Suprapubic skin (tissue), 4 donors: ENCODE measurements around the gene FKBP1B. TPM values are rescaled to one million over a fixed set of nuclear protein-coding genes. Genes with fewer than 3 reads are reported as not detected.

Source experiments
- DNase-seq, 2 donors: peaks; one replicate each; pipeline ENCODE4 v3.0.0-alpha.2; 2019; ENCODE audit warnings: low spot score in 2 of 2
- H3K27ac ChIP-seq: fragments of 200-600 bp; sonication (generic); one replicate; pipeline ENCODE4 v1.5.1; 2019
- H3K27me3 ChIP-seq: fragments of 200-600 bp; sonication (generic); one replicate; pipeline ENCODE4 v1.5.1; 2019
- H3K36me3 ChIP-seq: fragments of 200-600 bp; sonication (generic); one replicate; pipeline ENCODE4 v1.5.1; 2019
- H3K4me1 ChIP-seq: fragments of 200-600 bp; sonication (generic); one replicate; pipeline ENCODE4 v1.5.1; 2019
- H3K4me3 ChIP-seq: fragments of 200-600 bp; sonication (generic); one replicate; pipeline ENCODE4 v1.5.1; 2019; ENCODE audit warnings: mild to moderate bottlenecking
- H3K9me3 ChIP-seq: fragments of 200-600 bp; sonication (generic); one replicate; pipeline ENCODE4 v1.5.1; 2019
- CTCF ChIP-seq, 2 donors: fragments of 200-600 bp in 1 of 2; fragments of 450-650 bp in 1 of 2; sonication (generic) in 1 of 2; IDR thresholded peaks; one replicate each; pipeline ENCODE4 v1.5.1; 2016 to 2019; ENCODE audit warnings: antibody characterized with exemption in 2 of 2, mild to moderate bottlenecking in 1 of 2, moderate library complexity in 1 of 2
- EP300 ChIP-seq: sonication (generic); formaldehyde crosslinking; IDR thresholded peaks from one replicate; pipeline ENCODE4 v1.6.1; 2017; ENCODE audit warnings: antibody characterized with exemption
- POLR2A ChIP-seq, 2 donors: fragments of 450-650 bp; IDR thresholded peaks; one replicate each; pipeline ENCODE4 v1.6.1; 2017; ENCODE audit warnings: antibody characterized with exemption in 2 of 2, mild to moderate bottlenecking in 2 of 2, moderate library complexity in 2 of 2
- POLR2AphosphoS5 ChIP-seq, 3 donors: sonication (generic); formaldehyde crosslinking; IDR thresholded peaks; one replicate each; pipeline ENCODE4 v1.6.1; 2017; ENCODE audit warnings: antibody characterized with exemption in 3 of 3
- WGBS: methylation state at CpG from one replicate; pipeline ENCODE4 v1.1.5; 2018; 5-methylcytosine and 5-hydroxymethylcytosine counted together
- total RNA-seq, 4 donors: library from RNA; depleted of rRNA; stranded (reverse); fragments of >200 nt; gene quantifications; one replicate each; pipeline ENCODE4 v1.1.0, GENCODE V29; 2016

The FKBP1B gene
- total RNA-seq, 4 donors from 2014 or later: 4.3 to 8.0 (median 6.6) TPM

GRCh38 chr2:24054366-24055010 lies 4.9 kb downstream of the FKBP1B start:
- 79% methylated on average over 6 of the region's 8 CpGs for WGBS

GRCh38 chr2:24055750-24056149 lies 6.2 kb downstream of the FKBP1B start:
- no peak overlapping the region for H3K27ac ChIP-seq
- DNase-seq: no peak
- no peaks in the 10 kb centered on the region for H3K36me3 ChIP-seq
- H3K4me1 ChIP-seq: no peaks in the 10 kb centered on the region
- TF ChIP-seq CTCF (IDR thresholded peaks at IDR 0.05): no peak
- no peak for TF ChIP-seq POLR2AphosphoS5 (IDR thresholded peaks at IDR 0.05)
- TF ChIP-seq POLR2A (IDR thresholded peaks at IDR 0.05): no peak
- TF ChIP-seq EP300: no peak
- no peak overlapping the region for H3K4me3 ChIP-seq
- no peaks in the 10 kb centered on the region for H3K27me3 ChIP-seq
- no peaks in the 10 kb centered on the region for H3K9me3 ChIP-seq
- WGBS: 94% methylated on average over 6 of the region's 6 CpGs

More at GRCh38 chr2:24054366-24055010, 4.9 kb downstream of the FKBP1B start:
- H3K27ac ChIP-seq: no peak overlapping the region
- TF ChIP-seq POLR2A (IDR thresholded peaks at IDR 0.05) (no peak), EP300 (no peak), CTCF (IDR thresholded peaks at IDR 0.05) (no peak)
- no peaks in the 10 kb centered on the region for H3K9me3 ChIP-seq
- no peaks in the 10 kb centered on the region for H3K27me3 ChIP-seq
- peaks cover 12% of the 10 kb centered on the region for H3K4me1 ChIP-seq
- H3K36me3 ChIP-seq: no peaks in the 10 kb centered on the region
- no peak overlapping the region for H3K4me3 ChIP-seq
- no peak for DNase-seq

- DNase-seq: no peak
- H3K4me1 ChIP-seq: no peaks in the 10 kb centered on the region
- H3K27ac ChIP-seq: no peak overlapping the region
- peaks cover 2% of the 10 kb centered on the region for H3K36me3 ChIP-seq
- WGBS: 95% methylated on average over 4 of the region's 4 CpGs
- TF ChIP-seq POLR2AphosphoS5 (IDR thresholded peaks at IDR 0.05) (no peak), CTCF (IDR thresholded peaks at IDR 0.05) (no peak), EP300 (no peak), POLR2A (IDR thresholded peaks at IDR 0.05) (no peak)
- H3K4me3 ChIP-seq: no peak overlapping the region
- H3K9me3 ChIP-seq: no peaks in the 10 kb centered on the region
- no peaks in the 10 kb centered on the region for H3K27me3 ChIP-seq
These were observed 9.2 kb downstream of the FKBP1B start for GRCh38 chr2:24058564-24059271.

- no peak for TF ChIP-seq EP300
- no peak for TF ChIP-seq CTCF (IDR thresholded peaks at IDR 0.05)
- TF ChIP-seq POLR2AphosphoS5 (IDR thresholded peaks at IDR 0.05): no peak
- TF ChIP-seq POLR2A (IDR thresholded peaks at IDR 0.05): no peak
- WGBS: 74% methylated on average over 2 of the region's 2 CpGs
- DNase-seq: no peak
- H3K4me3 ChIP-seq: no peak overlapping the region
- H3K9me3 ChIP-seq: no peaks in the 10 kb centered on the region
- no peaks in the 10 kb centered on the region for H3K4me1 ChIP-seq
- H3K27me3 ChIP-seq: no peaks in the 10 kb centered on the region
- H3K36me3 ChIP-seq: peaks cover 47% of the 10 kb centered on the region
- no peak overlapping the region for H3K27ac ChIP-seq
These were observed 15.8 kb downstream of the FKBP1B start for GRCh38 chr2:24065341-24065740.

GRCh38 chr2:24072259-24072658 lies 22.7 kb downstream of the FKBP1B start:
- 78% methylated on average over 4 of the region's 4 CpGs for WGBS
- H3K4me1 ChIP-seq: peaks cover 18% of the 10 kb centered on the region
- H3K4me3 ChIP-seq: no peak overlapping the region
- no peaks in the 10 kb centered on the region for H3K9me3 ChIP-seq
- no peaks in the 10 kb centered on the region for H3K27me3 ChIP-seq
- DNase-seq: no peak
- H3K36me3 ChIP-seq: peaks cover 59% of the 10 kb centered on the region
- no peak for TF ChIP-seq CTCF (IDR thresholded peaks at IDR 0.05)
- TF ChIP-seq EP300: no peak
- H3K27ac ChIP-seq: no peak overlapping the region
